Measurements from ENCODE around the gene WDR6.

The WDR6 gene

DNA sequence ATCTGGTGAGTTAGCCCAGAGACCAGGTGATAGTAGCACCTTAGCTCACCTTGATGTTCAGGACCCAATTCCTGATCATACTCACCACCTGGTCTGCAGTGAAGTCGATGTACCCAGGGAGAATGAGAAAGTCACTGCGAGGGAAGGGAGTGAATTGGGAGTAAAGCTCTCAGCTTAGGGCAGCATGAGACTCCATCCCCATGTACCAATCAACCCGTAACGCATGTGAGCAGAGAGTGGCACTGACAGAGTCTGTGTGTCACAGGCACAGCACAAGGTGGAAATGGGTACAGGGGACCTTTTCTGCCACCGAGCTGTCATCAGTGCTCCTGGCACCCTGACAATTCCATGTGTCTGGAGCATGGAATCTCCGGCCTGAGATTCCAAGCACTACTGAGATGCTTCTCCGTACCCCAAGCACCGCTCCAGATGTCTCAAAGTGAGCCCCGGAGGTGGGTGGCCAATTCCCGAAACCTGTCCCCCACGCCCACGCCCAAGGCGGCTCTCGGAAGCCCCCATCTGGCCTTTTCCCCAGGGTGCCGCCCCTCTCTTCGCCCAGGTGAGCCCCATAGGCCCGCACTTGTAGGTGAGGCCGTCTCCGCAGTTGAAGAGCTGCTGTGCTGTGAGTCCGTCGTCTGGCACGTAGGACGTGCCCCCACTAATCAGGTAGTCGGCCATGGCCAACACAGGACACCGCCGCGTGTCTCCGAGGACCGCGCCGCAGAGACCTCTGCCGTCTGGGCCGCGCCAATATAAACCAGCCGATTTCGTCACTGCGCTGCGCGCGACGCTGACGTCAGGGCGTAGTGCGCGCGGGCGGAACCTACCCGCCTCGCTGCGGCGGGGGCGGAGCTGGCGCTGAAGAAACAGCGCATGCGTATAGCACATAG lies 21.7 kb downstream of the WDR6 start, which contains the start of gene IMPDH2:
Gene IMPDH2 (minus strand): TSS at position 726 of the 890 bp plus-strand sequence. CDS start 48 bp downstream, at position 678.
- peak; percentile 87 to 89 for DNase-seq (ENCODE audit: low read depth in 2 of 2)

DNA sequence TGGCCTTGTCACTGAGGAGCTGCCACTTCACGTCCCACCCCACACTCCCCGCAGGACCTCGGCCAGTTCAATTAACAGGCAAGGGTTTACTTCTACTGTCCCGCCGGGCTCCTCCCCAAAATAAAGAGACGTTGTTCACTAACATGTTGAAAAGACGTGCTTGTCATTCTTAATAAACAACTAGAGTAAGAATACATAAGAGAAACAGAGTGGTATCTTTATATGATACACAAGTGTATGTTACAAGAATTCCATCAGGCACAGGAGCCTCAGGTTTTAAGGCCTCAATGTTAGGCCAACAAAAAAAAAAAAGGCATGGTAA lies 22.3 kb downstream of the WDR6 start:
- DNase-seq (ENCODE audit: low read depth in 2 of 2): no peak

GRCh38 chr3:49030321-49030720 lies 23.1 kb downstream of the WDR6 start:
- DNase-seq (ENCODE audit: low read depth in 2 of 2): no peak

DNA sequence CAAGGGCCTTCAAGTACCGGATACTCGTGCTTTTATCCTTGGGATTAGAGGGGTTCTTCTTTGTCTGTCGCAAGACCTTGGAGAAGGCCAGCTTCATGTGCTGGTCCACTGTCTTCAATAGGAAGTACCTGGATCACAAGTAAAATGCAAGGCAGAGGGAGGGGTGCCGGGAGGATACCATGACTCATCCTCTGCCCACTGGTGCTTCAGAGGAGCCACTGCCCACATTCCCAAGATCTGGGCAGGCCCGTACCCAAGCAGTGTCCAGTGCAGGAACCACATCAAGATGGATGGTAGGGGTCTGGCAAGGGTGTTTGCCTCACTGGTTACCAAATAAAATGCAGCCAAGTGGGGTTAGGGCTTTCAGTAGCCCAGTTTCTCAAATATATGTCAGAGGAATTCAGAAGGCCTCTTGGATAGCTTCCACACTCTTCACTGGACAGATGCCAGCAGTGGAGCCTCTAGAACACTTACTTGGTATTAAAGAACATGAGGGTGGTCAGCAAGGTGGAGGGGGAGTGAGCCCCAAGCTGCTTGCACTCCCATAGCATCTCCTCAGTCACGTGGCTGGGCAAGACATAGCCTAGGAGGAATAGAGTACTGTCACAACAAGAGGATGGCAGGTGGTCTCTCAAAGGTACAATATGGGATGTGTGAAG lies 25.6 kb downstream of the WDR6 start:
- DNase-seq (ENCODE audit: low read depth in 2 of 2): no peak

DNA sequence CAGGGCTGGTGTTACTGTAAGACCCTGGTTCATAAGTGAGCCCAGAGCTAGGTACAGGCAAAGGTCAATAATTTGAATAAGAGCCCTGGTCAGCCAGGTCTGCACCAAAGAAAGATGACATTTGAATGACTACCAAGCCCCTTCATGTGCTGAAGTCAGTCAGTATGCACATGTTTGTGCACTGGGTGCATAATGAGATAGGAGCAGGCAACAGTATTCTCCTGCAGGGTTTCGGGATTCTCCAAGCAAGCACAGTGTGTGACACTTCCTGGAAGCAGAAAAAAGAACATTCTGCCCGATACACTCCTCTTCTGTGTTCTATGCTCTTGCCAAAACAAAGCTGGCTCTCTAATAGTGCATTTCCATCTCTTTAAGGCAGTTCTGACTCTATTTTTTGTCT lies 27.5 kb downstream of the WDR6 start:
- DNase-seq (ENCODE audit: low read depth in 2 of 2): no peak

- no peak for DNase-seq (ENCODE audit: low read depth in 2 of 2)
Measured at GRCh38 chr3:49035281-49035680, 28.1 kb downstream of the WDR6 start.

DNA sequence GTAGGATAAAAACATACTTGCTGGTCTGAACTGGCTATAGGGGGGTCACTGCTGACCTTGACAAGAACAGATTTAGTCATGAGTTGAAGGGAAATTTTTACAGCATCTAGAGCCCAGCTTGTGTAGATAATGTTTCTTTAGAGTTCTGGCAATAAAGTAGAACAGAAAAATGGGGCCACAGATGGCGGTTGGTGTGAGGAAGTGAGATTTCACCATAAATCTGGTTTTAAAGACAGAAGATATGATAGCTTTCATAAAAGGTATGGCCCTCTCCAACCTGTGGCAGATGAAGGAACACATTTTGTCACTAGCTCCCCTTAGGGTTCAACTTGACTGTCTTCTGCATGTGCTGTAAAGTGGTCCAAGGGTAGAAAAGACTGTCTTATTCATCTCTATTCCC lies 46.4 kb downstream of the WDR6 start:
- no peak for DNase-seq (ENCODE audit: low read depth in 2 of 2)

- no peak for DNase-seq (ENCODE audit: low read depth in 2 of 2)
Measured at GRCh38 chr3:49054344-49054862, 47.2 kb downstream of the WDR6 start.

DNA sequence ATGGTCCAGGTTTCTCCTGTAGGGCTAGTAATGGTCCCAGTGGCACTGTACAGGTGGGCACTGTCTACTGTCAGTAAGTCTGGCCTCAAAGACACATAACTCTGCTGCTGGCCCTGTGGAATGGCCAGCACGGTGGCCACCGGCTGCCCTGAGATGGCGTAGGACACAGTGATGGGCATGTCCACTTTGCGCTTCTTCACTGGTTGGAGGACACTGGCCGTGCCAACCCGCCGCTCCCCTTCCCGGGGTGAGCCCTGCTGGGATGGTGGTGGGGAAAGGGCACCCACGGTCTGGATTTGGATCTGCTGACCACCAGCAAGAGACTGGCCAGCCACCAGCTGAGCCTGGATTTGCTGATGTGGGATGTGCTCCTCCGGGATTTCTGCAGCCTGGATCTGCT lies 50.1 kb downstream of the WDR6 start:
- DNase-seq (ENCODE audit: low read depth in 2 of 2): no peak

GRCh38 chr3:49058011-49058410 lies 50.8 kb downstream of the WDR6 start:
- DNase-seq (ENCODE audit: low read depth in 2 of 2): no peak

Data from stimulated activated CD8-positive, alpha-beta memory T cell treated with anti-CD3 and anti-CD28 coated beads, Interleukin-7, amount 100 ng/mL, for 4 hours (primary cell).